SJSA1 (cell line): ENCODE results near the gene VWA8. TPM values are rescaled to one million over a fixed set of nuclear protein-coding genes. Genes with fewer than 3 reads are reported as not detected.

Source experiments
- DNase-seq, 2 experiments: peaks; one replicate each; pipeline ENCODE4 v3.0.0-alpha.2; 2015 to 2020; ENCODE audit warnings: low spot score in 2 of 2, low read depth in 1 of 2
- H3K27ac ChIP-seq: fragments of 250-450 bp; sonication (Bioruptor Pico); 2 replicates; pipeline ENCODE4 v1.5.1; 2020; ENCODE audit warnings: mild to moderate bottlenecking, moderate library complexity
- H3K27me3 ChIP-seq: fragments of 250-450 bp; sonication (Bioruptor Pico); replicated peaks from 2 replicates; pipeline ENCODE4 v1.5.1; 2020; ENCODE audit warnings: mild to moderate bottlenecking, moderate library complexity
- H3K36me3 ChIP-seq: fragments of 250-450 bp; sonication (Bioruptor Pico); 2 replicates; pipeline ENCODE4 v1.5.1; 2020; ENCODE audit warnings: mild to moderate bottlenecking
- H3K4me1 ChIP-seq: fragments of 250-450 bp; sonication (Bioruptor Pico); replicated peaks from 2 replicates; pipeline ENCODE4 v1.6.1; 2021; ENCODE audit warnings: mild to moderate bottlenecking
- H3K4me3 ChIP-seq: fragments of 250-450 bp; sonication (Bioruptor Pico); 2 replicates; pipeline ENCODE4 v1.5.1; 2020; ENCODE audit warnings: mild to moderate bottlenecking
- H3K9me3 ChIP-seq: fragments of 250-450 bp; sonication (Bioruptor Pico); replicated peaks from 2 replicates; pipeline ENCODE4 v1.5.1; 2020; ENCODE audit warnings: mild to moderate bottlenecking
- total RNA-seq: library from RNA; depleted of rRNA; stranded (reverse); fragments of >200 nt; shearing (Covaris generic); gene quantifications from 2 replicates; pipeline ENCODE4 v1.2.3, GENCODE V29; 2014

The VWA8 gene
- total RNA-seq, 1 experiment from 2014 or later: 8.6 TPM

DNA sequence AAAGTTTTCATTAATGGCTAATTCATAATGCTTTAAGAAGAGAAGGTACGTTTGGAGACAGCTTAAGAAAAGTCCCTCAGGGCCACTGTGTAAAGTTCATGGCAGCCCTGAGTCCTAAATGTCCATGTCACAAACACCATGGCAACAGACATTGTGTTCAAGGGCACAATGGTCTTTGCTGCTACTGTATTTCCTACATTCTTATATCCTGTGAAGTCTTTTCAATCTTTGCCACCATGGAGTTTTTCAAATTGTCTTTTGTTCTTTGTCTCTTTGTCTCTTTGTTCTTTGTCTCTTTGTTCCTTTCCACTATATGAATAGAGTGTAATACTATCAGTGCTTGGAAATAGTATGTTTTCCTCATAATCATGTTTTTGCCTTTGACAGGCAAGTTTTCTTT is 178.8 kb downstream of the VWA8 start:
- Histone ChIP-seq H3K27me3 (no peaks in the 10 kb centered on the region), H3K4me1 (peaks cover 36% of the 10 kb centered on the region), H3K27ac (peak overlapping the region; percentile 12; the same call in 1 of the 2 replicates), H3K4me3 (no peak overlapping the region), H3K36me3 (peaks cover 1% of the 10 kb centered on the region; the same call in 1 of the 2 replicates), H3K9me3 (no peaks in the 10 kb centered on the region)
- no peak for DNase-seq

DNA sequence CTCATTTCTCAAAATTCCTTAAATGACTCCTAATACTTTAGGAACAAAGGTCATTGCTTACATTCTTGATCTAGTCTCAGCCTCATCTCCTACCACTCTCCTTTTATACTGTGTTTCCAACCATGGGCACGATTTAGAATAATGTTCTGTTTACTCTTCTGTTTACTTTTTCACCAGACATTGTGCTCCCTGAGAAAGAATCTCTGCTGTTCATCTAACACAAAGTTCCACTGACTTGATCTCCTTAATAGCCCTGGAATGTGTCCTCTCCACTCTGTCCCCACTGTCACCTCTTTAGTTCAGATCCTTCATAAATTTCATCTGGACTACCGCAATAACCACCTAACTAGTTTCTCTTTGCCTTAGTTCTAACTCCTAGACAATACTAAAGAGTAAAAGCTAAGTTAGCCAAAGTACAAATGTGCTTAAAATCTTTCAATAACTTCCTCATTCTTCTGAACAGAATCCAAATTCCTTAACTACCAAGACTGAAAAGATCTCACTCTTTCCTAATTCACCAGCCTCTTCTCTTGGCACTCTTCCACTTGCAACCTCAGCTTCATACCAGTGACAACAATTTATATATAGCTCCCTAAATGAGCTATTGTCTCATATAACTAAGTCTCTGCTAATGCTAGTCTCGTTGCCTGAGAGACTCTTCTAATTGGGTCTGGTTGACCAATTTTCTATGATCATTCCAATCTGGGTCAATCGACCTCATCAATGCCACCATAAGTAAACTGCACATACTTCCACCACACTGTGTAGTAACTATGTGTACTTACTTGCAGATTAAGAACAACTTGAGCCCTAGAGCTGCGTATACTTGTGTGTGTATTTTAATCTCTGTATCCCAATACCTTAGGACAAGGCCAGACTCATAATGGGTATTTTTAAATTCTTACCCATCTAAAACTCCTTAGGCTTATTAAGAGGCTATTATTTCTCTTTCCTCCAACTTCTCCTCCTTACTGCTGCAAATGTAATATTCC is 179.9 kb downstream of the VWA8 start:
- Histone ChIP-seq H3K36me3 (peaks cover 4% of the 10 kb centered on the region; the same call in 1 of the 2 replicates), H3K27ac (peak overlapping the region; percentile 64), H3K4me3 (no peak overlapping the region)

GRCh38 chr13:41775251-41775650 is 185.7 kb downstream of the VWA8 start:
- DNase-seq: no peak
- Histone ChIP-seq H3K27me3 (no peaks in the 10 kb centered on the region), H3K27ac (no peak overlapping the region), H3K36me3 (peaks cover 4% of the 10 kb centered on the region; the same call in 1 of the 2 replicates), H3K4me3 (no peak overlapping the region), H3K4me1 (peaks cover 5% of the 10 kb centered on the region), H3K9me3 (no peaks in the 10 kb centered on the region)

More for the DNA sequence above, 179.9 kb downstream of the VWA8 start:
- Histone ChIP-seq H3K9me3 (no peaks in the 10 kb centered on the region), H3K4me1 (peaks cover 33% of the 10 kb centered on the region), H3K27me3 (no peaks in the 10 kb centered on the region)
- DNase-seq: peak in 1 of 2 experiments; percentile 66

DNA sequence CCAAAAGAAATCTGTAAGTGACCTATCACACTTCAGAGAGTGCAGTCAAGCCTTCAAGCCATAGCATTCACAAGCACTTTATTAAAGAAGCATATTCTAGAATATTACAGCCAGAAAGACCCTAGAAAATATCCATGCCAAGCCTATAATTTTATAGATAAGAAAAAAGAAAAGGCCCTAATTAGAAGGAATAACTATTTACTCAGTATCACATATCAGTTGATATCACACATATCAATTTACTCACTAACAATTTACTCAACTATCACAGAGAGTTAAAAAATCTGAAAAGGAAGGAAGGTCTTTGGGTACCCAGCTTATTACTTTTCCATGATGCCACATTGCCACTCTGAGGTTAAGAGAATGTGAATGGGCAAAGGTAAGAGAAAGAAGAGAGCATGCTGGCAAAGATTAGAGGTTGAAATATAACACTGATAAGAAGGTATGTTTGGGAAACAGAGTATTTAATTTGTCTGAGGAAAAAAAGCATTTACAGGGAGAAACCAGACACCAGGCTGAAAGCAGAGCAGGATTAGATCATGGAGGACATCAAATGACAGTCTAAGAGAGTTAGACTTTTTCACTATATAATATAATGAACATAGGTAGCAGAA is 186.2 kb downstream of the VWA8 start:
- Histone ChIP-seq H3K27ac (no peak overlapping the region), H3K9me3 (no peaks in the 10 kb centered on the region), H3K4me1 (no peaks in the 10 kb centered on the region; the same call in 1 of the 2 replicates), H3K4me3 (no peak overlapping the region), H3K27me3 (no peaks in the 10 kb centered on the region), H3K36me3 (peaks cover 4% of the 10 kb centered on the region; the same call in 1 of the 2 replicates)
- DNase-seq: no peak

GRCh38 chr13:41767801-41768200 is 193.1 kb downstream of the VWA8 start:
- peak in 1 of 2 experiments; percentile 39 for DNase-seq
- Histone ChIP-seq H3K36me3 (no peaks in the 10 kb centered on the region), H3K4me1 (peaks cover 8% of the 10 kb centered on the region), H3K9me3 (no peaks in the 10 kb centered on the region), H3K27ac (no peak overlapping the region), H3K4me3 (no peak overlapping the region), H3K27me3 (no peaks in the 10 kb centered on the region)

DNA sequence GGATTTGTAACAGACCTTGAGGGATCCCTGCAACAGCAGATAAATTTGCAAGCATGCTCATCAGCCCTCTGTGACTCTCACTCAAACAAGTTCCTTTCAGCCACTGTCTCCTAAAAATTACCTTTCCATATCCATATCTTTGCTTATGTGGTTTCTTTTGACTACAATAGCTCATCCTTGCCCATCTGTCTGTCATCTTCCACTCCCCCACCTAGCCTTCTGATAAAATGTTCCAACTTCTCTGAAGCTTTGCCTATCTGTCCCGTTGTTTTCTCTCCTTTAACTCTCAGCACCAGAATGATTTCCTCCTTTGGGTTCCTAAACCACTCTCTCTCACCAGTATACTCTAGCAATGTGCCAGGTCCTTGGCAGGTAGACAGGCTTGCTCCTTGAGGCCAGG is 194.5 kb downstream of the VWA8 start:
- no peak for DNase-seq
- H3K4me3 ChIP-seq: no peak overlapping the region
- no peaks in the 10 kb centered on the region for H3K9me3 ChIP-seq
- peaks cover 8% of the 10 kb centered on the region for H3K4me1 ChIP-seq
- no peaks in the 10 kb centered on the region for H3K36me3 ChIP-seq
- H3K27ac ChIP-seq: no peak overlapping the region
- no peaks in the 10 kb centered on the region for H3K27me3 ChIP-seq

- Histone ChIP-seq H3K36me3 (no peaks in the 10 kb centered on the region), H3K27ac (no peak overlapping the region), H3K4me1 (peaks cover 8% of the 10 kb centered on the region), H3K4me3 (no peak overlapping the region), H3K27me3 (no peaks in the 10 kb centered on the region), H3K9me3 (no peaks in the 10 kb centered on the region)
- DNase-seq: no peak
These were observed 195.1 kb downstream of the VWA8 start for GRCh38 chr13:41765813-41766212.

- no peaks in the 10 kb centered on the region for H3K36me3 ChIP-seq
- no peak overlapping the region for H3K4me3 ChIP-seq
- H3K27ac ChIP-seq: no peak overlapping the region
- H3K27me3 ChIP-seq: no peaks in the 10 kb centered on the region
- peaks cover 8% of the 10 kb centered on the region for H3K4me1 ChIP-seq
- H3K9me3 ChIP-seq: no peaks in the 10 kb centered on the region
- DNase-seq: no peak
These were observed 195.9 kb downstream of the VWA8 start for GRCh38 chr13:41765020-41765419.

- H3K27ac ChIP-seq: no peak overlapping the region
- no peaks in the 10 kb centered on the region for H3K36me3 ChIP-seq
- H3K27me3 ChIP-seq: no peaks in the 10 kb centered on the region
- peaks cover 8% of the 10 kb centered on the region for H3K4me1 ChIP-seq
- H3K4me3 ChIP-seq: no peak overlapping the region
- no peaks in the 10 kb centered on the region for H3K9me3 ChIP-seq
- no peak for DNase-seq
These were observed 196.4 kb downstream of the VWA8 start for GRCh38 chr13:41764558-41764957.

DNA sequence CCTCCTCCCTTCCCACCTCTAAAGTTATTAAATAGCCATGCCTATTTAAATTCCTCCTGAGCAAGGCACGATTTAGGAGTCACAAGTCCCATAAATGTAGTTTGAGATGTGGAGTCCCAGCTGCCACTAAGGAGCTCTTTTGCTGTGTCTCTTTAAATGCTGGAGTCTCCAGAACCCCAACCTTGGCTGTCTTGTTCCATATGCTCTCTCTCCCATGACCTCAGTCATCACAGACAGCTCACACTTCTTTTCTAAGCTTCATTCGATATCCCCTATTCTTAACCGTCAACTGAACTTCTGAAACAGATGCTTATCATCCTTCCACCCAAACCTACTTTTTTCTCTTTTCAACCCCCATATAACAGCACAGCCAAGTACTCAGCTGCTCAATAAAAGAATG is 197.1 kb downstream of the VWA8 start:
- no peak for DNase-seq
- H3K4me3 ChIP-seq: no peak overlapping the region
- H3K4me1 ChIP-seq: peaks cover 8% of the 10 kb centered on the region
- no peaks in the 10 kb centered on the region for H3K9me3 ChIP-seq
- no peaks in the 10 kb centered on the region for H3K36me3 ChIP-seq
- no peaks in the 10 kb centered on the region for H3K27me3 ChIP-seq
- H3K27ac ChIP-seq: no peak overlapping the region

DNA sequence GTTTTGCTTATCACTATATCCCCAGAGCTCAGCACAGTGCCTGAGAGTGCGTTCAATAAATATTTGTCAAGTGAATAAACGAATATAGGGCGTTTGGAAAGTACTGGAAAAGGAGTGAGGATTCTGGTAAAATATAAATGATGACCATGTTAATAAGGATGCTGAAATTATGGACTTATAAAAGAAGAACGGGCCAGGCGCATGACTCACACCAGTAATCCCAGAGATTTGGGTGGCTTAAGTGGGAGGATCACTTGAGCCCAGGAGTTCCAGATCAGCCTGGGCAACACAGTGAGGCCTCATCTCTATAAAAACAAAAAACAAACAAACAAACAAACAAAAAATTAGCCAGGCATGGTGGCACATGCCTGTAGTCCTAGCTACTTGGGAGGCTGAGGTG is 198.1 kb downstream of the VWA8 start:
- Histone ChIP-seq H3K4me1 (peaks cover 3% of the 10 kb centered on the region), H3K27me3 (no peaks in the 10 kb centered on the region), H3K27ac (no peak overlapping the region), H3K4me3 (no peak overlapping the region), H3K36me3 (no peaks in the 10 kb centered on the region), H3K9me3 (no peaks in the 10 kb centered on the region)
- DNase-seq: no peak

GRCh38 chr13:41756198-41756880 is 204.6 kb downstream of the VWA8 start:
- Histone ChIP-seq H3K9me3 (no peaks in the 10 kb centered on the region), H3K27ac (no peak overlapping the region), H3K27me3 (no peaks in the 10 kb centered on the region), H3K4me1 (no peaks in the 10 kb centered on the region), H3K36me3 (no peaks in the 10 kb centered on the region), H3K4me3 (no peak overlapping the region)
- no peak for DNase-seq

- DNase-seq: no peak
- H3K9me3 ChIP-seq: no peaks in the 10 kb centered on the region
- no peak overlapping the region for H3K4me3 ChIP-seq
- no peaks in the 10 kb centered on the region for H3K4me1 ChIP-seq
- H3K27me3 ChIP-seq: no peaks in the 10 kb centered on the region
- H3K27ac ChIP-seq: no peak overlapping the region
- no peaks in the 10 kb centered on the region for H3K36me3 ChIP-seq
These were observed 209.0 kb downstream of the VWA8 start for GRCh38 chr13:41751734-41752445.
